ENCODE measurements around the gene HPCAL1. TPM values are rescaled to one million over a fixed set of nuclear protein-coding genes. Genes with fewer than 3 reads are reported as not detected.

HPCAL1 gene
- total and polyA plus RNA-seq, 2 experiments from 2014 or later, result 13.4 to 25.5 TPM

GRCh38 chr2:10308866-10309265 lies 6.2 kb downstream of the HPCAL1 start:
- TF ChIP-seq CTCF (IDR thresholded peaks at IDR 0.05; ENCODE audit: low read depth, low read length), result no peak
- H3K4me3 ChIP-seq, result no peak overlapping the region
- no peak overlapping the region for H3K27ac ChIP-seq
- no peaks in the 10 kb centered on the region for H3K4me1 ChIP-seq (ENCODE audit: low read depth)
- DNase-seq (ENCODE audit: low read depth in 1 of 2, low spot score in 1 of 2), result no peak
- no peaks in the 10 kb centered on the region for H3K9me3 ChIP-seq (ENCODE audit: low read depth)
- peaks cover 37% of the 10 kb centered on the region for H3K27me3 ChIP-seq
- no peaks in the 10 kb centered on the region for H3K36me3 ChIP-seq

GRCh38 chr2:10309286-10309685 lies 6.6 kb downstream of the HPCAL1 start:
- DNase-seq (ENCODE audit: low read depth in 1 of 2, low spot score in 1 of 2), result no peak
- no peak for TF ChIP-seq CTCF (IDR thresholded peaks at IDR 0.05; ENCODE audit: low read depth, low read length)

GRCh38 chr2:10310309-10310888 lies 7.7 kb downstream of the HPCAL1 start:
- no peak for DNase-seq (ENCODE audit: low read depth in 1 of 2, low spot score in 1 of 2)
- Histone ChIP-seq H3K4me3 (no peak overlapping the region), H3K36me3 (no peaks in the 10 kb centered on the region), H3K9me3 (ENCODE audit: low read depth) (no peaks in the 10 kb centered on the region), H3K27ac (no peak overlapping the region), H3K27me3 (peaks cover 21% of the 10 kb centered on the region), H3K4me1 (ENCODE audit: low read depth) (no peaks in the 10 kb centered on the region)
- no peak for TF ChIP-seq CTCF (IDR thresholded peaks at IDR 0.05; ENCODE audit: low read depth, low read length)

More at GRCh38 chr2:10309286-10309685, 6.6 kb downstream of the HPCAL1 start:
- no peak overlapping the region for H3K27ac ChIP-seq
- H3K36me3 ChIP-seq, result no peaks in the 10 kb centered on the region
- H3K4me1 ChIP-seq (ENCODE audit: low read depth), result no peaks in the 10 kb centered on the region
- H3K4me3 ChIP-seq, result no peak overlapping the region
- H3K9me3 ChIP-seq (ENCODE audit: low read depth), result no peaks in the 10 kb centered on the region
- H3K27me3 ChIP-seq, result peaks cover 32% of the 10 kb centered on the region

GRCh38 chr2:10311736-10312135 lies 9.0 kb downstream of the HPCAL1 start:
- Histone ChIP-seq H3K9me3 (ENCODE audit: low read depth) (no peaks in the 10 kb centered on the region), H3K36me3 (no peaks in the 10 kb centered on the region), H3K4me1 (ENCODE audit: low read depth) (no peaks in the 10 kb centered on the region), H3K4me3 (no peak overlapping the region), H3K27me3 (peaks cover 8% of the 10 kb centered on the region), H3K27ac (no peak overlapping the region)
- TF ChIP-seq CTCF (IDR thresholded peaks at IDR 0.05; ENCODE audit: low read depth, low read length), result no peak
- DNase-seq (ENCODE audit: low read depth in 1 of 2, low spot score in 1 of 2), result no peak

- no peaks in the 10 kb centered on the region for H3K36me3 ChIP-seq
- H3K27ac ChIP-seq, result no peak overlapping the region
- H3K4me1 ChIP-seq (ENCODE audit: low read depth), result no peaks in the 10 kb centered on the region
- H3K27me3 ChIP-seq, result peaks cover 3% of the 10 kb centered on the region
- TF ChIP-seq CTCF (IDR thresholded peaks at IDR 0.05; ENCODE audit: low read depth, low read length), result no peak
- H3K9me3 ChIP-seq (ENCODE audit: low read depth), result no peaks in the 10 kb centered on the region
- no peak for DNase-seq (ENCODE audit: low read depth in 1 of 2, low spot score in 1 of 2)
- H3K4me3 ChIP-seq, result no peak overlapping the region
Measured at GRCh38 chr2:10312437-10312957, 9.8 kb downstream of the HPCAL1 start.
